ENCODE measurements around the gene CD200. TPM values are rescaled to one million over a fixed set of nuclear protein-coding genes. Genes with fewer than 3 reads are reported as not detected.

The CD200 gene
- total RNA-seq, 1 experiment from 2014 or later, result not detected

GRCh38 chr3:112374333-112374734 lies 41.4 kb downstream of the CD200 start:
- no peaks in the 10 kb centered on the region for H3K9me3 ChIP-seq (ENCODE audit: control insufficient read depth, insufficient read depth, low read depth, low read length)
- no peaks in the 10 kb centered on the region for H3K36me3 ChIP-seq (ENCODE audit: control insufficient read depth, insufficient read depth, low read length)
- BruUV-seq (replicated peaks), result no TSS peak
- no peak for TF ChIP-seq CTCF (IDR thresholded peaks at IDR 0.05)
- no peak for TF ChIP-seq TCF7L2 (IDR thresholded peaks at IDR 0.05; ENCODE audit: low read depth, low read length)
- no peak for TF ChIP-seq REST (IDR thresholded peaks at IDR 0.05; ENCODE audit: insufficient read depth in 1 of 2, low read depth in 2 of 2, low read length in 1 of 2)
- no peak for TF ChIP-seq POLR2AphosphoS5 (IDR thresholded peaks at IDR 0.05; ENCODE audit: low read depth, low read length)
- TF ChIP-seq SIN3A (IDR thresholded peaks at IDR 0.05; ENCODE audit: borderline replicate concordance, insufficient read depth, low read depth, low read length), result no peak
- POLR2A ChIA-PET, result no interaction called here
- no peak overlapping the region for H3K4me3 ChIP-seq (ENCODE audit: low read depth in 2 of 2, low read length in 2 of 2)
- CTCF ChIA-PET, result no interaction called here
- no peaks in the 10 kb centered on the region for H3K27me3 ChIP-seq (ENCODE audit: control insufficient read depth, insufficient read depth, low read length)
- no peaks in the 10 kb centered on the region for H3K4me1 ChIP-seq (ENCODE audit: control insufficient read depth, insufficient read depth, low read length)
- DNase-seq (ENCODE audit: low read depth, low spot score) (no peak), ATAC-seq (no peak)
- intact Hi-C loops (cut with micrococcal nuclease; ENCODE audit: unreplicated experiment) (no loop called here), in situ Hi-C loops (cut with HindIII; ENCODE audit: low pct_unique_long_range_greater_than_20kb, low sequenced_read_pairs) (no loop called here)
- no peak overlapping the region for H3K27ac ChIP-seq (ENCODE audit: low read length)

- Histone ChIP-seq H3K27me3 (ENCODE audit: control insufficient read depth, insufficient read depth, low read length) (no peaks in the 10 kb centered on the region), H3K4me1 (ENCODE audit: control insufficient read depth, insufficient read depth, low read length) (no peaks in the 10 kb centered on the region), H3K27ac (ENCODE audit: low read length) (no peak overlapping the region), H3K36me3 (ENCODE audit: control insufficient read depth, insufficient read depth, low read length) (no peaks in the 10 kb centered on the region), H3K9me3 (ENCODE audit: control insufficient read depth, insufficient read depth, low read depth, low read length) (no peaks in the 10 kb centered on the region), H3K4me3 (ENCODE audit: low read depth in 2 of 2, low read length in 2 of 2) (no peak overlapping the region)
- CTCF ChIA-PET, result no interaction called here
- TF ChIP-seq REST (IDR thresholded peaks at IDR 0.05; ENCODE audit: insufficient read depth in 1 of 2, low read depth in 2 of 2, low read length in 1 of 2), result no peak
- TF ChIP-seq SIN3A (IDR thresholded peaks at IDR 0.05; ENCODE audit: borderline replicate concordance, insufficient read depth, low read depth, low read length), result no peak
- no peak for TF ChIP-seq TCF7L2 (IDR thresholded peaks at IDR 0.05; ENCODE audit: low read depth, low read length)
- no peak for TF ChIP-seq POLR2AphosphoS5 (IDR thresholded peaks at IDR 0.05; ENCODE audit: low read depth, low read length)
- TF ChIP-seq CTCF (IDR thresholded peaks at IDR 0.05), result no peak
- BruUV-seq (replicated peaks), result no TSS peak
- in situ Hi-C loops (cut with HindIII; ENCODE audit: low pct_unique_long_range_greater_than_20kb, low sequenced_read_pairs) (no loop called here), intact Hi-C loops (cut with micrococcal nuclease; ENCODE audit: unreplicated experiment) (no loop called here)
- POLR2A ChIA-PET, result no interaction called here
- no peak for DNase-seq (ENCODE audit: low read depth, low spot score)
- ATAC-seq, result no peak
These were observed 42.2 kb downstream of the CD200 start for GRCh38 chr3:112375117-112375516.
